IPS-11a (cell line): Measurements from ENCODE around the gene GAL3ST1.
A peak's percentile ranks its signal among the peaks of the same experiment; 100 is the strongest.
"Not testable (repeated sequence)": the region's sequence is repeated elsewhere in the genome, so short reads cannot be mapped to it uniquely, and the experiment has no call there.

ENCODE experiments used
- H3K4me3 ChIP-seq: one replicate; pipeline ENCODE4 v1.5.1; 2013; ENCODE audit warnings: low read depth, low read length, control low read depth

GAL3ST1 gene

DNA sequence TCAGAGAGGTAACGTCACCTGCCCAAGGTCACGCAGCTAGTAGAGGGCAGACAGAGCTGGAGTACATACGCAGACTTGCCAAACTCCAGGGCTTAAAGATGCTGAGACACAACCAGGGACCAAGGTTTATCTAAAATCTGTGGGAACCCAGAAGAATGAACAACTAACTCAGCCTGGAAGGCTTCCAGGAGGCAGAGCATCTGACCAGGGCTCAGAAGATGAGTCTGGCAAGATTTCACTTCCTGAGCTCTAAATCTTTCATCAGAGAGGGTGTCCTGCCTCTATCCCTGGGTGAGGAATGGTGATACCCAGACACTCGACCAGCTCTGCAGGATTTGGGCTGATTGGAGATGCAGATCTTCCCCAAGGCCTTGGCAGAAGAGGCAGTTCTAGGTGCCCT lies 9.1 kb downstream of the GAL3ST1 start:
- no peak overlapping the region for H3K4me3 ChIP-seq

DNA sequence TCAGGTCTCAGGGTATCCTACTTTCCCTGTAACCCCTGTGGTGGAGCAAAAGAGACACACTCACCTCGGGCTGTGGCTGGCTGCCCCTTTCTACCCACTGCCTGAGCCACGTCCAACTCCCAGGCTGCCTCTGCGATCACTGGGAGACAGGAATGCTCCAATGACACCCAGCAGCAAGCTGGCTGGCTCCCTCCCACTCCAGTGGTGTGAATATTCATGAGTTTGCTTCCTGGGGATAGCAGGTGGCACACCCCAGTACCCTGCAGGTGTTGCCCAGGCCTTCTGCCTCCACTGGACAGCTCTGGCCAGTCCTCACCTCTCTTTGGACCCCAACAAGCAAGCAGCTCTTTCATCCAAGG lies 9.7 kb downstream of the GAL3ST1 start:
- H3K4me3 ChIP-seq = no peak overlapping the region

DNA sequence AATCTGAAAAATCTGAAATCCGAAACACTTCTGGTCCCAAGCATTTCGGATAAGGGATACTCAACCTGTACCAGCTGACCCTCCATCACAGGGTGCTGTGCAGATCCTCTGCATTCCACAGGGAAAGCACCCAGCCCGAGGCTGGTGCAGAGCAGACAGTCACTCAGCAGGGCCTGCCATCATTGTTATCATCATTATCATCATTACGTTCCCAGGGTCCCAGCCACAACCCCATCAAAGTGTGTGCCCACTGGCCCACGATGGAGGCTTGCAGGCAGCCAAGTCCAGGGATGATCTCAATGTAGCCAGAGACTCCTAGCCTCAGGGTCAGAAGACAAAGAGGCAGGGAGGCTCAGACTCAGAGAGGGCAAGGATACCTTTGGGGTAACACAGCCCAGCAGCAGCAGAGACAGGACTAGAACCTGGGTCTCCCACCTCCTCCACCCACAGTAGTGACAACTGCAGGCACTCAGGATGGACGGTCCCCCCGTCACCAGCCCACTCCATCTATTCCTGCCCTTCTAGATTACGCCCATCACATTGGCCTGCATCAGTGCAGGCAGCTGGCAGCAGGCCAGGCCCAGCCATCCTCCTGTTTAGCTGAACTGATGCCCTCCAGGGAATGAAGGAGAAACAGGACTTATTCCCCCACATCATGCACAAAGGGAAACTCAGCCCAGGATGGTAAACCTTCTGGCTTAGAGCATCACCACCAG lies 10.3 kb downstream of the GAL3ST1 start:
- no peak overlapping the region for H3K4me3 ChIP-seq

DNA sequence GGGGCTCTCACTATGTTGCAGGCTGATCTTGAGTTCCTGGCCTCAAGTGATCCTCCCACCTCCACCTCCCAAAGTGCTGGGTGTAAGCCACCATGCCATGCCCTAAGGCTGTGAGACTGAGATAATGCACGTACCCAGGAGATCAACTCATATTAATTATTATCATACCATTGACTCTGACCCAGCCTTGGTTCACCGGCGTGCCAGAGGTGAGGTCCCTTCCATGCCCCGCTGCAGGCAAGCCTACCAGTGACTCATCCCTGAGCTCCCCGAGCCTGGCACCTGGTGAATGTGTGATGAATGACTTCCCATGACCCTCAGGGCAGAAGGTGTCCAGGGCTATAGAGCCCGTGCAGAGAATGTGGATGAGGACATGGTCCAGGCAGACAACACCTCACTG lies 12.1 kb downstream of the GAL3ST1 start:
- no peak overlapping the region for H3K4me3 ChIP-seq

DNA sequence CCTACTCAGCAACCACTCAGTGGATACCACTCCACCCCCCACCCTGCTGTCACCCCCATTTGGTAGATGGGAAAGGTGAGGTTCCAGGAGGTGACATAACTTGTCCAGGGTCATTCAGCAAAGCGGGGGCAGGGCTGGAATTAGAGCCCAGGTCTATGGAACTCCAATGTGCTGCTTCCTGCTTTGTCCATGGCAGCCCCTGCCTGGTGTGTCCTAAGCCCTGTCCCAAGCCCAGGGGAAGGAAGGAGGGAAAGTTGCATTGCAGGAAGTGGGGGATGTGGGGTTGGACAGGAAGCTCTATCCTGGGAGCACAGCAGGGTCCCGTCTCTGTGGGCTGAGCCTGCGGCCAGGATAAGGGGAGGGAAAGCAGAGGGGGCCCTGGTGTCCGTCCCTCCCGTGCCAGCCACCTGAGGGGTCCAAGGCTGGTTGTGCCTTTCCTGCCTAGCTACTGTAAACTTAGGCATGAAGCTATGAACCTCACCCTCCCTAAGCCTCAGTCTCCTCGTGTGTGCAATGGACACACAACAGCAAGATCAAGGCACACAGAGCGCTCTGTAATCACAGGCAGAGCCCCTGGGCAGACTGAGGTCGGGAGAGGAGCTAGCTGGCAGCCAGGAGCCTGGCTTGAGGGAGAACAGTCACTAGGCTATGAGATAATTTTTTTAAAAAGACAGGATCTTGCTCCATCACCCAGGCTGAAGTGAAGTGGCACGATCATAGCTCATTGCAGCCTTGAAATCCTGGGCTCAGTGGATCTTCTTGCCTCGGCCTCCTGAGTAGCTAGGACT lies 12.9 kb downstream of the GAL3ST1 start:
- no peak overlapping the region for H3K4me3 ChIP-seq

DNA sequence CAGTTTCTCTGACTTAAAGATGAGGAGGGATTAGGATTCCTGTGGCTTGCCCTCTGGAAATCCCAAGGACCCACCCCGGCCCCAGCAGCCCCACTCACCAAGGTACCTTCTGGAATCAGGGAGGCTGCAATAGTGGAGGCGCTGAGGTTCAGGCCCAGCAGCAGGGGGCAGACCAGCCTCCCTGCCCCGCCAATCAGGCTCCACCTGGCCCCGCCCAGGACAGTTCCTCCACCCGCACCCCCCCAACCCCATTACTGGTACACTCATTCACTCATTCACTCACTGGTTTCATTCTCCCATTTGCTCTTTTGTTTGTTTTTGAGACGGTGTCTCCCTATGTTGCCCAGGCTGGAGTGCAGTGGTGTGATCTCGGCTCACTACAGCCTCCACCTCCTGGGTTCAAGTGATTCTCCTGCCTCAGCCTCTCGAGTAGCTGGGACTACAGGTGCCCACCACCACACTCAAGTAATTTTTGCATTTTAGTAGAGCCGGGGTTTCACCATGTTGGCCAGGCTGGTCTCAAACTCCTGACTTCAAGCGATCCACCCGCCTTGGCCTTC lies 13.7 kb downstream of the GAL3ST1 start:
- H3K4me3 ChIP-seq = not testable (repeated sequence)

DNA sequence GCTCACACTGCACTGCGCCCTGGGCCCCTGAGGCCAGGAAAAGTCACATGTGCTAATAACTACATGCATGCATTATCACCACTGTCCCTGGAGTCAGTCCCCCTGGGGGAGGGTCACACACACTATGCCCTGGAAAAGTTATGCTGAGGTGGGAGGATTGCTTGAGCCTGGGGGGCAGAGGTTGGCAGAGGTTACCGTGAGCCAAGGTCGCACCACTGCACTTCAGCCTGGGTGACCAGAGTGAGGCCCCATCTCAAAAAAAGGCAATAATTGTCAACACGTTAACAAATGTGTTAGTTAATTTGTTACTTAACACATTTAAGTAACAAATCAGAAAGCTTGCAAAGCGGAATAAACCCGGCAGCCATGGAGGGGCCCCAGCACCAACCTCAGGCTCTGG lies 14.6 kb downstream of the GAL3ST1 start:
- no peak overlapping the region for H3K4me3 ChIP-seq

DNA sequence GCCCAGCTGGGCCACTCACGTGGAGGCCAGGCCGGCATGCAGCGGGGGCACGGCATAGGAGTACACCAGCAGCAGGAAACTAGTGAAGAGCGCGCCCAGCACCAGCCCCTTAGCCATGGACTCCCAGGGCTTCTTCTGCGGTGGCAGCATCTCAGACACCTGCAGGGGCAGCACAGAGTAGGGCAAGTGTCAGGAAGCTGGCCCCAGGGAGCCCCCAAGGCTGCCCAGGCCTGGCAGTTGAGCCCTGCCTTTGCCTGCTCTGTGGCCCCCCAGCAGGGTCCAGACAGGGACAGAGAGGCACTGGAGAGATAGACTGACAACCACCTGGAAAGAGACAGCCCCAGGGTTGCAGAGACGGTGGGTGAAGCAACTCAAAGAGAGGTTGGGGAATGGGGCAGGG lies 17.2 kb downstream of the GAL3ST1 start:
- H3K4me3 ChIP-seq = no peak overlapping the region

DNA sequence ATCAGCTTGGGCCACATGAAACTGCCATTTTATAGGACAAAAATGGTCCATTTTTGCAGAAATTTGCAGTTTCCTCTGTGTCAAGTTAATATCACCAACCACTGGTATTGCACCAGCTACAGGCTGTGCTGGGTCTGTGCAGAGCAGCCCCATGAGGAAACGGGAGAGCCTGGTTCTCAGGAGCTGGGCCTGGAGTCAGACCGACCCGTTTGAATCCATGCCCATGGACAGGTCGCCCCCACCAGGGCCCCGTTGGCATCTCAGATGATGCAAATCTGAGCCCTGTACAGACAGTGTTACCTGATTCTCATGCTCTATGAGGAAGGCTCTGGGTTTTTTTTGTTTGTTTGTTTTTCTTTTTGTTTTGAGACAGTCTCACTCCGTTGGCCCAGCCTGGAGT lies 18.1 kb downstream of the GAL3ST1 start:
- H3K4me3 ChIP-seq = no peak overlapping the region

DNA sequence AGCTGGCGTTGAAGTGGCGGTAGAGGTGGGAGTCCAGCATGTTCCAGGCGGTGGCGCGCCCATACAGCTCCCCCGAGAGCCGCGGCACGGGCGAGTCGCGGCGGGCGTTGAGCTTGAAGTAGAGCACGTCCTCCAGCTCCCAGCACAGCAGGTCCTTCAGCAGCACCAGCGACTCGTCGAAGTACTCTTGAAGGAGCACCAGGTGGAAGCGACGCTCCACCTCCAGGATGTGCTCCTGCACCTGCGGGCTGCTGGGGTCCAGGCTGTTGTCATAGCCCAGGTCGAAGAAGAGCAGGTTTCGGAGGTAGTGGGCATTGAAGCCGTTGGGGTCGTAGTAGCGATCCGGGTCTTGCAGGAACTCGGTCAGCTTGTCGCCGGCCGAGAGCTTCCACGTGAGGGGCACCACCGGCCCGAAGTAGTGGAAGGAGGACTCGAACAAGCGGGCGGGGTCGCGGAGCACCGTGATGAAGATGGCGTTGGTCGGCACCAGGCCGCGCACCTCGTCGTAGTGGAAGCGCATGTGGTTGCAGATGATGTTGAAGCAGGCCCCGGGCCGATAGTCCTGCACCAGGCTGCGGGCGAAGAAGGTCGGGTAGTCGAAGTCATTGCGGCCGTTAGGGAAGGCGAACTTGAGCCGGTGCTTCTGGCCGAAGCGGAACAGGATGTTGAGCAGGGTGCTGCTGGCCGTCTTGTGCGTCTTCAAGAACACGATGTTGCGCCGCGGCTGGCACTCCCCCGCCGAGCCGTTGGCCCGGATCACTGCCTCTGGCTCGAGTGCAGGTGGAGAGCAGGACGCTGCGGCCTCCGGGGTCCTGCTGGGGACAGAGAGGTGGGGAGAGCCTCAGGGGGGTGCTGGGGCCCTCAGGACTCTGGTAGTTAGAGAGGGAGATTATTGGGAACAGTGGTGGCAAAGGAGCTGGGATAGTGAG lies 18.9 kb downstream of the GAL3ST1 start:
- H3K4me3 ChIP-seq = no peak overlapping the region

DNA sequence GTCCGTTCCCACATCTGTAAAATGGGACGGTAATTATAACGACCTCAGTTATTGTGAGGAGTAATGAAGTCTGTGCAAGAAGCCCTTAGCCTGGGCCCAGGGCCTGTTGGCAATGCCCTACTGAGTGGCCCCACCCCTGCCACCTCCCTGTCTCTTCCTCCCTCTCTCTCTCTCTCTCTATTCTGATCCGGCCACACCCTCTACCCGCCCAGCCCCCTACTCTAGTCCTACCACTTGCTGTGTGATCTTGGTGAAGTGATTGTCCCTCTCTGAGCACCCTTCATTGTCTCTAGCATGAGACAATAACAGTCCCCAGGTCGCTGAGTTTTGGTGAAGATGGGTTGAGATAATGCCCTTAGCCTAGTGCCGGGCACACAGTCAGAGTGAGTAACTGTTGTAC lies 20.5 kb downstream of the GAL3ST1 start:
- no peak overlapping the region for H3K4me3 ChIP-seq

DNA sequence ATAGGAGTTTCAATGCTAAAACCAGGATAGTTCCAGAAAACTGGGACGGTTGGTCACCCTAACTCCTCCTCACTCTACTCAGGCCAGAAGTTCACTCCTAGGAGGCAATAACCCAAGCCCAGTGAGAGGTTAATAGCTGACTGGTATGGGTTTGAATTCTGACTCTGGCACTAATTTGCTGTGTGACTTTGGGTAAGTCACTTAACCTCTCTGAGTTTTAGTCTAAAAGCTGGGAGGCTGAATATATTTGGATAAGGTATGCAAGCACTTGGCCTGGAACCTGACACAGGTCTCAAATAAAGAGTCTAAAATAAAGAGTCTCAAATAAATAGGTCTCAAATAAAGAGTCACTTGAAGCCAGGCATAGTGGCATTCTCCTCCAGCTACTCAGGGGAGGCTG lies 21.7 kb downstream of the GAL3ST1 start:
- H3K4me3 ChIP-seq = no peak overlapping the region

DNA sequence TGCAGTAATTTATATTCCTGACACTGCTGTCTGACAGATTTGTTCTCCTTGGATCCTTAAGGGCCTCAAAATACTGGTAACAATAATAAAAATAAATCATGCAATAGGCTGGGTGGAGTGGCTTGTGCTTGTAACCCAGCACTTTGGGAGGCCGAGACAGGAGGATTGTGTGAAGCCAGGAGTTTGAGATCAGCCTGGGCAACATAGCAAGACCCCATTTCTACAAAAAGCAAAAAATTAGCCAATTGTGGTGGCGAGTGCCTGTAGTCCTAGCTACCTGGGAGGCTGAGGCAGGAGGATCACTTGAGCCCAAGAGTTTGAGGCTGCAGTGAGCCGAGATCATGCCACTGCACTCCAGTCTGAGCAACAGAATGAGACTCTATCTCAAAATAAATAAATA lies 22.7 kb downstream of the GAL3ST1 start:
- H3K4me3 ChIP-seq = not testable (repeated sequence)

DNA sequence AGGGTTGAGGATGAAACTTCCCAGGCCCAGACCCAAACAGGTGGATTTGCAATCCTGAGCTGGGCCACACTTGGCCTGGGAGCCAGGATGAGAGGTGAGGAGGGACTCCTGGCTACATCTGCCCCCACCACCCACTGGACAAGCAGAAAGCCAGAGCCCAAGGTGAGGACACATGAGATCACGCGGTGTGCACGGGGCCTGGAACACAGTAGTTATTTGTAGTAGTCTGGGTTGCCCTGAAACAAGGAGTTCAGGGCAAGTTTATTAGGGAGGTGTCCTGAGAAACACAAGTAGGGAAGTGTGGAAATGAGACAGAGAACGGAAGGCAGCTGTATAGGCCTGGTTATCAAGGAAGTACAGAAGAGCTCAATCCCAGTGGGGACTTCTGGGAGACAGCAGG lies 27.3 kb downstream of the GAL3ST1 start:
- H3K4me3 ChIP-seq = no peak overlapping the region

DNA sequence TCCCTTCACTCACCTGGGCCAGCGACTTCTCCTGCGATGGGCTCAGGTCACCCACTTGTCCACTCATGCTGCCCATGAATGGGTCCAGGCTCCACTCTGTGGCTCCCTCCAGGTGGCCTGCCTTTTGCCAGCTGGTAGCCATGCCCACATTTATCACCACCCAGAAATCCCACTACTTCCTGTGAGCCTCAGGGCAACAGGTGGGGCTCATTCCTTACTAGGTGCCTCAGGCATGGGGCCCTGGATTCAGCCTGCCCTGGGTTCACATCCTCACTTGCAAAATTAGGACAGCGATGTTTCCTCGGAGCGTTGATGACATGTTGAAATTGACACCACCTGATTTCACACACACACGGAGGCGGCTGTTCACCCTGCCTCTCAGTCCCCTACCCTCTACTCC lies 27.8 kb downstream of the GAL3ST1 start, which contains the start of gene SEC14L6:
Gene SEC14L6, minus strand, starts transcription at position 126 of the 400 bp plus-strand sequence. Its CDS starts 59 bp downstream, at position 67.
- no peak within 1 kb of the TSS for H3K4me3 ChIP-seq

DNA sequence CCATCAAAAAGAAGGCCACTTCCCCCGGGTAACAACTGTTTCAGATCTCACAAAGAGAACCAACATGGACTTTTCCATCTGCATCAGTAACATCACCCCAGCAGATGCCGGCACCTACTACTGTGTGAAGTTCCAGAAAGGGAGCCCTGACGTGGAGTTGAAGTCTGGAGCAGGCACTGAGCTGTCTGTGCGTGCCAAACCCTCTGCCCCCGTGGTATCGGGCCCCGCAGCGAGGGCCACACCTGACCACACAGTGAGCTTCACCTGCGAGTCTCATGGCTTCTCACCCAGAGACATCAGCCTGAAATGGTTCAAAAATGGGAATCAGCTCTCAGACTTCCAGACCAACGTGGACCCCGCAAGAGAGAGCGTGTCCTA lies 31.7 kb downstream of the GAL3ST1 start:
- no peak overlapping the region for H3K4me3 ChIP-seq

DNA sequence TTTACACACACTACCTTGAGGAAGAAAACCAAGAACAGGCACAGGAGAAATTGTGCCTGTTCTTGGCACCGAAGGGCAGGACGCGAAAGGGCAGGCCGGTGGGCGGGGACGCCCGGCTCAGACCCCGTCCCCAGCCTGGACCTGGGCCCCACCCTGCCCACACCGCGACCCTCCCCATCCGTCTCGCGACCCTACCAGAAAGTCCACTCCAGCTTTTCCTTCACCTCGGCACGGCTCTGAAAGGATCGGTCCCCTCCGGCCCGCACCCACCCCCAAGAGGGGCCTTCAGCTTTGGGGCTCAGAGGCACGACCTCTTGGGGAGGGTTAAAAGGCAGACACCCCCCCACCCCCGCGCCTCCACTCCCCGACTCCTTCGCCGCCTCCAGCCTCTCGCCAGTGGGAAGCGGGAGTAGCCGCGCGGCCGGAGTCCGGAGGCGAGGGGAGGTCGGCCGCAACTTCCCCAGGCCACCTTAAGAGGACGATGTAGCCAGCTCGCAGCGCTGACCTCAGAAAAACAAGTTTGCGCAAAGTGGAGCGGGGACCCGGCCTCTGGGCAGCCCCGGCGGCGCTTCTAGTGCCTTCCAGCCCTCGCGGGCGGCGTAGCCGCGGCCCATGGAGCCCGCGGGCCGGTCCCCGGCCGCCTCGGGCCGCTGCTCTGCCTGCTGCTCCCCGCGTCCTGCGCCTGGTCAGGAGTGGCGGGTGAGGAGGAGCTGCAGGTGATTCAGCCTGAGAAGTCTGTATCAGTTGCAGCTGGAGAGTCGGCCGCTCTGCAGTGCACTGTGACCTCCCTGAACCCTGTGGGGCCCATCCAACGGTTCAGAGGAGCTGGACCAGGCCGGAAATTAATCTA lies 32.3 kb downstream of the GAL3ST1 start:
- peak overlapping the region; percentile 27 for H3K4me3 ChIP-seq

DNA sequence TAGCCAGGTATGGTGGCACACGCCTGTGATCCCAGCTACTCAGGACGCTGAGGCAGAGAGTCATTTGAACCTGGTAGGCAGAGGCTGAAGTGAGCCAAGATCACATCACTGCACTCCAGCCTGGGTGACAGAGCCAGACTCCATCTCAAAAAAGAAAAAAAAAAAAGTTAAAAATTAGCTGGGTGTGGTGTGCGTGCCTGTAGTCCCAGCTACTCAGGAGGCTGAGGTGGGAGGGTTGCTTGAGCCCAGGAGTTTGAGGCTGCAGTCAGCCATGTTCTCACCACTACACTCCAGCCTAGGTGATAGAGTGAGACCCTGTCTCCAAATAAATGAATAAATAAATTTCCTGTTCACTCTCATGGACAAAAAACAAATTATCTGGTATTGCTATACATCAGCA lies 33.0 kb downstream of the GAL3ST1 start:
- H3K4me3 ChIP-seq = not testable (repeated sequence)

DNA sequence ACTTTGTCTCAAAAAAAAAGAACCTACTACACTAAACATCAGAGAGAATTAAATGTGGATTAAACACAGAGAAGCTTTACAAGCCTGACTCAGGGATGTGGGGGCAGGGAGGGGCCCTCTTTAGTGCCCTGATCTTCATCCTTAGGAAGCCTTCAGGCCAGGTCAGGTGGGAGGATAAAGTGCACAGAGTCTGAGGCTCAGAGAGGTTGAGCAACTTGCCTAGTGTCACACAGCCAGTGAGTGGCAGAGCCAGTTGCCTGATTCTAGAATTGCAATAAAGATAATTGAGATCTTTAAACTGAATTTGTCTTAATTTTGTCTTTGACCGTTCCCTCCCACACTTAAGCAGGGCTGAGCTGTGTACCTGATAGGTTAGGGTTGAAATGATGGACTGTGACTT lies 35.1 kb downstream of the GAL3ST1 start:
- no peak overlapping the region for H3K4me3 ChIP-seq

DNA sequence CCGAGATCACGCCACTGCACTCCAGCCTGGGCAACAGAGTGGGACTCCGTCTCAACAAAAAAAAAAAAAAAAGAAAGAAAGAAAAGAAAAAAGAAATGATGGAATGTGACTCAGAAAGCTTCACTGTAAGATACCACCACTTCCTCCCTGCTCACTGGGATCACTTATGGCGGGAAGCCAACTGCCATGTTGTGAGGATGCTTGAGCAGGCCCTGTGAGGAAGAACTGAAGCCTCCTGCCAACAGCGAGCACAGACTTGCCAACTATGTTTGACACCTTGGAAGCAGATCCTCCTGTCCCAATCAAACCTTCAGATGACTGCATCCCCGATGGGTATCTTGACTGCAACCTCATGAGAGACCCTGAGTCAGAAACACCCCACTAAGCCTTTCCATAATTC lies 36.2 kb downstream of the GAL3ST1 start:
- no peak overlapping the region for H3K4me3 ChIP-seq
